Right ventricle myocardium superior (tissue), 1 donor: ENCODE results near the gene REG1B. TPM values are rescaled to one million over a fixed set of nuclear protein-coding genes. Genes with fewer than 3 reads are reported as not detected.
"Not testable (repeated sequence)": the region's sequence is repeated elsewhere in the genome, so short reads cannot be mapped to it uniquely, and the experiment has no call there.

Source experiments
- ATAC-seq: fragments of 200-7000 bp; cut with Tn5 transposase; one replicate; pipeline ENCODE4 v1.9.1; 2020; ENCODE audit warnings: mild to moderate bottlenecking; ENCODE audit not compliant: poor library complexity
- DNase-seq: peaks from one replicate; pipeline ENCODE4 v3.0.0-alpha.2; 2020
- intact Hi-C: fragments of 100-400 bp; cut with DNase I; formaldehyde crosslinking; loops from one replicate; pipeline ENCODE4 v1.11.2; 2022
- total RNA-seq: library from RNA; stranded (reverse); fragmentation: NEBNext Ultra II Directional; extraction: Animal tissue kit (Norgen Biotek cat#: 25700); gene quantifications from one replicate; pipeline ENCODE4 v1.2.1, GENCODE V29; 2021
- donor health status: DM: no; HTN: yes; CAD: no; lungs with severe emphysema.

Gene REG1B
- total RNA-seq, 1 donor from 2014 or later, result not detected

GRCh38 chr2:79090693-79091092 is 2.9 kb upstream of the REG1B start:
- ATAC-seq (no peak), DNase-seq (no peak)
- intact Hi-C loops, result no loop called here

- no peak for DNase-seq
- ATAC-seq, result no peak
- intact Hi-C loops, result no loop called here
Measured at GRCh38 chr2:79086255-79086654, 1.5 kb downstream of the REG1B start.

GRCh38 chr2:79085382-79085781 is 2.4 kb downstream of the REG1B start:
- intact Hi-C loops, result no loop called here
- DNase-seq, result no peak

GRCh38 chr2:79084495-79085135 is 3.2 kb downstream of the REG1B start:
- DNase-seq (no peak), ATAC-seq (no peak)
- intact Hi-C loops, result no loop called here

More at GRCh38 chr2:79085382-79085781, 2.4 kb downstream of the REG1B start:
- no peak for ATAC-seq

GRCh38 chr2:79083597-79084251 is 4.1 kb downstream of the REG1B start:
- ATAC-seq (no peak), DNase-seq (no peak)
- intact Hi-C loops, result no loop called here

GRCh38 chr2:79082987-79083386 is 4.8 kb downstream of the REG1B start:
- no peak for DNase-seq
- intact Hi-C loops, result no loop called here

GRCh38 chr2:79071078-79071477 is 16.7 kb downstream of the REG1B start:
- no peak for ATAC-seq
- DNase-seq, result no peak
- intact Hi-C loops, result no loop called here

More at GRCh38 chr2:79082987-79083386, 4.8 kb downstream of the REG1B start:
- no peak for ATAC-seq

GRCh38 chr2:79065201-79065600 is 22.6 kb downstream of the REG1B start:
- DNase-seq, result no peak
- ATAC-seq, result no peak
- intact Hi-C loops, result no loop called here

- intact Hi-C loops, ATAC-seq, DNase-seq: not testable (repeated sequence)
Measured at GRCh38 chr2:79054769-79055168, 33.0 kb downstream of the REG1B start.

GRCh38 chr2:79053486-79053885 is 34.3 kb downstream of the REG1B start:
- ATAC-seq, intact Hi-C loops: not testable (repeated sequence)
- DNase-seq, result peak; percentile 51

- intact Hi-C loops, result no loop called here
- no peak for DNase-seq
- no peak for ATAC-seq
Measured at GRCh38 chr2:79041032-79041448, 46.8 kb downstream of the REG1B start.

GRCh38 chr2:79039944-79040343 is 47.8 kb downstream of the REG1B start:
- intact Hi-C loops, result no loop called here
- ATAC-seq (no peak), DNase-seq (no peak)

Other genes with a start within 250 kb of the REG1B start
- not detected for gene REG3G, start 62.3 kb downstream of the REG1B start, total RNA-seq
- not detected for gene REG1A, start 32.5 kb upstream of the REG1B start, total RNA-seq
- gene REG3A, start 71.8 kb upstream of the REG1B start, total RNA-seq, result not detected